ENCODE data around the gene MCOLN1.

- TF ChIP-seq CTCF (IDR thresholded peaks at IDR 0.05 in 2 of 3, conservative IDR thresholded peaks at IDR 0.05 in 1 of 3; ENCODE audit: insufficient read depth in 2 of 3, low read depth in 1 of 3, low read length in 3 of 3): no peak
- no peak for TF ChIP-seq RFX5 (IDR thresholded peaks at IDR 0.05; ENCODE audit: low read depth, low read length)
- no peak for TF ChIP-seq SLC30A9 (CRISPR knock-in tag; IDR thresholded peaks at IDR 0.05)
- TF ChIP-seq ZFP1 (CRISPR knock-in tag; IDR thresholded peaks at IDR 0.05): no peak
- no peak for TF ChIP-seq RBBP5 (IDR thresholded peaks at IDR 0.05; ENCODE audit: borderline replicate concordance, insufficient read depth, low read length, poor library complexity, severe bottlenecking)
- TF ChIP-seq CREB1 (IDR thresholded peaks at IDR 0.05): no peak
- TF ChIP-seq CREB1 (CRISPR knock-in tag; IDR thresholded peaks at IDR 0.05): no peak
Measured at GRCh38 chr19:7579182-7579581, 56.8 kb downstream of the MCOLN1 start.

Measured in K562 (cell line).